Mesenchymal stem cell (in vitro differentiated cells and primary cell): Measurements from ENCODE around the gene SFSWAP.
"Not testable (repeated sequence)": the region's sequence is repeated elsewhere in the genome, so short reads cannot be mapped to it uniquely, and the experiment has no call there.

Experiments
- DNase-seq: peaks from one replicate; pipeline ENCODE4 v3.0.0-alpha.2; 2013
- H2AFZ ChIP-seq: one replicate; pipeline ENCODE4 v1.6.1; 2013; ENCODE audit warnings: low read depth, mild to moderate bottlenecking, control low read depth, inconsistent platforms, low read length, moderate library complexity
- H2AK5ac ChIP-seq: 2 replicates; pipeline ENCODE4 v1.6.1; 2013; ENCODE audit warnings: low read length, moderate library complexity, mild to moderate bottlenecking, inconsistent platforms; ENCODE audit not compliant: severe bottlenecking
- H2BK120ac ChIP-seq: one replicate; pipeline ENCODE4 v1.6.1; 2013; ENCODE audit warnings: low read depth, mild to moderate bottlenecking, inconsistent platforms, low read length, moderate library complexity
- H2BK12ac ChIP-seq, 2 experiments: one replicate each; pipeline ENCODE4 v1.6.1; 2013; ENCODE audit warnings: inconsistent platforms in 2 of 2, low read length in 2 of 2, mild to moderate bottlenecking in 2 of 2, moderate library complexity in 2 of 2, control low read depth in 1 of 2
- H2BK15ac ChIP-seq: one replicate; pipeline ENCODE4 v1.6.1; 2013; ENCODE audit warnings: mild to moderate bottlenecking, low read depth, inconsistent platforms; ENCODE audit not compliant: poor library complexity, severe bottlenecking
- H2BK5ac ChIP-seq: 2 replicates; pipeline ENCODE4 v1.6.1; 2013; ENCODE audit warnings: low read depth, mild to moderate bottlenecking, low read length, control low read depth, inconsistent platforms; ENCODE audit not compliant: poor library complexity, severe bottlenecking
- H3K14ac ChIP-seq, 2 experiments: one replicate each; pipeline ENCODE4 v1.6.1; 2013; ENCODE audit warnings: inconsistent platforms in 2 of 2, low read length in 2 of 2, control low read depth in 1 of 2, mild to moderate bottlenecking in 1 of 2, moderate library complexity in 1 of 2
- H3K18ac ChIP-seq, 2 experiments: one replicate each; pipeline ENCODE4 v1.6.1; 2013; ENCODE audit warnings: inconsistent platforms in 2 of 2, low read length in 2 of 2, control low read depth in 1 of 2, low read depth in 1 of 2, mild to moderate bottlenecking in 1 of 2
- H3K23ac ChIP-seq, 2 experiments: one replicate each; pipeline ENCODE4 v1.6.1; 2013; ENCODE audit warnings: inconsistent platforms in 2 of 2, low read length in 2 of 2, mild to moderate bottlenecking in 2 of 2, moderate library complexity in 2 of 2, control low read depth in 1 of 2
- H3K27ac ChIP-seq: 2 replicates; pipeline ENCODE4 v1.5.1; 2013; ENCODE audit warnings: mild to moderate bottlenecking, moderate library complexity, low read length, control low read depth, inconsistent platforms; ENCODE audit not compliant: poor library complexity, severe bottlenecking
- H3K27me3 ChIP-seq, 2 experiments: 2 replicates each; pipeline versions ENCODE4 v1.6.1 to v1.7.0; 2013; ENCODE audit warnings: low read length in 2 of 2, mild to moderate bottlenecking in 2 of 2, moderate library complexity in 2 of 2, control low read depth in 1 of 2, inconsistent platforms in 1 of 2; ENCODE audit not compliant: control insufficient read depth in 1 of 2, insufficient read depth in 1 of 2
- H3K36me3 ChIP-seq, 2 experiments: 2 replicates each; pipeline versions ENCODE4 v1.6.1 to v1.7.0; 2013; ENCODE audit warnings: low read length in 2 of 2, control low read depth in 1 of 2, inconsistent platforms in 1 of 2, low read depth in 1 of 2, mild to moderate bottlenecking in 1 of 2; ENCODE audit not compliant: insufficient read depth in 2 of 2, control insufficient read depth in 1 of 2
- H3K4ac ChIP-seq, 2 experiments: one replicate each; pipeline ENCODE4 v1.6.1; 2013; ENCODE audit warnings: inconsistent platforms in 2 of 2, low read length in 2 of 2, mild to moderate bottlenecking in 2 of 2, moderate library complexity in 2 of 2, control low read depth in 1 of 2, low read depth in 1 of 2
- H3K4me1 ChIP-seq: 2 replicates; pipeline ENCODE4 v1.6.1; 2013; ENCODE audit warnings: low read depth, low read length, control low read depth; ENCODE audit not compliant: control insufficient read depth, insufficient read depth
- H3K4me2 ChIP-seq: 2 replicates; pipeline ENCODE4 v1.6.1; 2013; ENCODE audit warnings: low read length, mild to moderate bottlenecking, inconsistent platforms; ENCODE audit not compliant: poor library complexity, severe bottlenecking
- H3K4me3 ChIP-seq, 2 experiments: 2 replicates each; pipeline versions ENCODE4 v1.5.1 to v1.7.0; 2013; ENCODE audit warnings: low read length in 2 of 2, mild to moderate bottlenecking in 2 of 2, control low read depth in 1 of 2, low read depth in 1 of 2; ENCODE audit not compliant: insufficient read depth in 1 of 2
- H3K79me1 ChIP-seq: replicated peaks from 2 replicates; pipeline ENCODE4 v1.6.1; 2013; ENCODE audit warnings: mild to moderate bottlenecking, control low read depth, low read length, inconsistent platforms; ENCODE audit not compliant: poor library complexity, severe bottlenecking
- H3K9ac ChIP-seq: 2 replicates; pipeline ENCODE4 v1.7.0; 2013; ENCODE audit warnings: mild to moderate bottlenecking, low read length, moderate library complexity
- H3K9me3 ChIP-seq: 2 replicates; pipeline ENCODE4 v1.7.0; 2013; ENCODE audit warnings: mild to moderate bottlenecking, low read length; ENCODE audit not compliant: control insufficient read depth
- H4K8ac ChIP-seq: one replicate; pipeline ENCODE4 v1.6.1; 2013; ENCODE audit warnings: inconsistent platforms, mild to moderate bottlenecking, low read length, moderate library complexity
- H4K91ac ChIP-seq: one replicate; pipeline ENCODE4 v1.6.1; 2013; ENCODE audit warnings: mild to moderate bottlenecking, low read length, inconsistent platforms
- WGBS: methylation state at CpG from one replicate; pipeline ENCODE4 v1.1.7; 2013; ENCODE audit warnings: mixed read lengths; 5-methylcytosine and 5-hydroxymethylcytosine counted together

SFSWAP gene

GRCh38 chr12:131738196-131738595, 27.3 kb downstream of the SFSWAP start:
- H3K27ac ChIP-seq = no peak overlapping the region
- no peak overlapping the region for H3K18ac ChIP-seq
- no peak overlapping the region for H3K4ac ChIP-seq
- no peak overlapping the region for H2BK120ac ChIP-seq
- no peak overlapping the region for H3K14ac ChIP-seq
- no peak overlapping the region for H4K8ac ChIP-seq
- no peak overlapping the region for H3K23ac ChIP-seq
- no peak overlapping the region for H3K4me3 ChIP-seq
- no peaks in the 10 kb centered on the region for H3K27me3 ChIP-seq
- no peak overlapping the region for H2BK5ac ChIP-seq
- no peak overlapping the region for H3K4me2 ChIP-seq
- no peak for DNase-seq
- peaks cover 5% of the 10 kb centered on the region for H3K4me1 ChIP-seq
- H2BK12ac ChIP-seq = no peak overlapping the region
- H4K91ac ChIP-seq = no peak overlapping the region
- H3K79me1 ChIP-seq = peaks cover 35% of the 10 kb centered on the region
- H2BK15ac ChIP-seq = no peak overlapping the region
- H2AK5ac ChIP-seq = no peak overlapping the region
- H3K9ac ChIP-seq = no peak overlapping the region
- no peak overlapping the region for H2AFZ ChIP-seq
- no peaks in the 10 kb centered on the region for H3K9me3 ChIP-seq
- 95% methylated on average over 4 of the region's 5 CpGs for WGBS
- peaks cover 47 to 81% of the 10 kb centered on the region in 2 experiments for H3K36me3 ChIP-seq

DNA sequence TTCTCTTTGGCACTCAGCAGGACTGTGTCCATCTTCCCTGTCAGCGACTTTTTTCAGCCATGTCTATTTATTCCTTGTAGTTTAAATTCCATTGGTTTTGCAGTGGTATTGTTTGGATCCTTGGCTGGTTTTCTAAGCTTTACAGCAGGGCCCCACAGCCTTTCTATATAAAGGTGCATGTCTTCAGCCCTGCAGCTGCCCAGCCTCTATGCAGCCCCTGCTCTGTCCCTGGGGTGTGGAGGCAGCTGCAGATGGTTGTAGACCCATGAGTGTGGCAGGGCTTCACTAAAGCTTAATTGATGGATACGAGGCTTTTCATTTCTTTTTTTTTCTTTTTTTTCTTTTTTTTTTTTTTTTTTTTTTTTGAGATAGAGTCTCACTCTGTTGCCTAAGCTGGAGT, 29.7 kb downstream of the SFSWAP start:
- no CpG with 5 or more reads among the region's 2 CpGs for WGBS
- H3K4me3 ChIP-seq = no peak overlapping the region

DNA sequence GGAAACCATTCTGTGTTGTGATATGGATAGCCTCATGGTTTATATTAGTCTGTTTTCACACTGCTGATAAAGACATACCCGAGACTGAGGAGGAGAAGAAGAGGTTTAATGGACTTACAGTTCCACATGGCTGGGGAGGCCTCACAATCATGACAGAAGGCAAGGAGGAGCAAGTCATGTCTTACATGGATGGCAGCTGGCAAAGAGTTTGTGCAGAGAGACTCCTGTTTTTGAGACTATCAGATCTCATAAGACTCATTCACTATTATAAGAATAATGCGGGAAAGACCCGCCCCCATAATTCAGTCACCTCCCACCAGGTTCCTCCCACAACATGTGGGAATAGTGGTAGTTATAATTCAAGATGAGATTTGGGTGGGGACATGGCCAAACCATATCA, 31.9 kb downstream of the SFSWAP start:
- 100% methylated on average over 1 of the region's 3 CpGs for WGBS
- H2AK5ac ChIP-seq, H2BK120ac ChIP-seq: not testable (repeated sequence)

More for the DNA sequence above, 29.7 kb downstream of the SFSWAP start:
- H2BK12ac ChIP-seq = no peak overlapping the region
- H3K4me1 ChIP-seq = peaks cover 5% of the 10 kb centered on the region
- no peak overlapping the region for H2AK5ac ChIP-seq
- no peak overlapping the region for H4K8ac ChIP-seq
- no peak overlapping the region for H2AFZ ChIP-seq
- H2BK120ac ChIP-seq = no peak overlapping the region
- peaks cover 37% of the 10 kb centered on the region for H3K79me1 ChIP-seq
- peaks cover 3% of the 10 kb centered on the region for H3K9me3 ChIP-seq
- no peak overlapping the region for H3K4ac ChIP-seq
- no peak overlapping the region for H3K4me2 ChIP-seq
- H3K14ac ChIP-seq = no peak overlapping the region
- H3K27ac ChIP-seq = no peak overlapping the region
- no peak overlapping the region for H4K91ac ChIP-seq
- no peak overlapping the region for H3K23ac ChIP-seq
- H3K27me3 ChIP-seq = no peaks in the 10 kb centered on the region
- H3K18ac ChIP-seq = no peak overlapping the region
- no peak overlapping the region for H2BK15ac ChIP-seq
- DNase-seq = no peak
- peaks cover 36 to 81% of the 10 kb centered on the region in 2 experiments for H3K36me3 ChIP-seq
- no peak overlapping the region for H2BK5ac ChIP-seq
- H3K9ac ChIP-seq = no peak overlapping the region

DNA sequence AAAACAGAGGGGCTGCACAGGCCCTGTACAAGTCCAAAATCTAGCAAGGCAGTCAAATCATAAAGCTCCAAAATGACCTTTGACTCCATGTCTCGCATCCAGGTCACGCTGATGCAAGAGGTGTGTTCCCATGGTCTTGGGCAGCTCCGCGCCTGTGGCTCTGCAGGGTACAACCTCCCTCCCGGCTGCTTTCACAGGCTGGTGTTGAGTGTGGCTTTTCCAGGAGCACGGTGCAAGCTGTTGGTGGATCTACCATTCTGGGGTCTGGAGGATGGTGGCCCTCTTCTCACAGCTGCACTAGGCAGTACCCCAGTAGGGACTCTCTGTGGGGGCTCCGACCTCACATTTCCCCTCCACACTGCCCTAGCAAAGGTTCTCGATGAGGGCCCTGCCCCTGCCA, 32.5 kb downstream of the SFSWAP start:
- H3K18ac ChIP-seq, H4K8ac ChIP-seq, H3K4ac ChIP-seq, H3K27ac ChIP-seq, H2BK5ac ChIP-seq, H2BK15ac ChIP-seq, DNase-seq, H2BK120ac ChIP-seq, H2AK5ac ChIP-seq, H3K4me3 ChIP-seq, H3K9ac ChIP-seq, H3K27me3 ChIP-seq, H2AFZ ChIP-seq, H4K91ac ChIP-seq, H2BK12ac ChIP-seq, H3K4me2 ChIP-seq, H3K23ac ChIP-seq, H3K14ac ChIP-seq, H3K4me1 ChIP-seq, H3K9me3 ChIP-seq: not testable (repeated sequence)
- Histone ChIP-seq H3K36me3 (peaks cover 48 to 74% of the 10 kb centered on the region in 2 experiments), H3K79me1 (peaks cover 56% of the 10 kb centered on the region)
- WGBS = over 99% methylated on average over 8 of the region's 8 CpGs

More for the DNA sequence above, 31.9 kb downstream of the SFSWAP start:
- not testable (repeated sequence) for H3K4me1 ChIP-seq, H3K9ac ChIP-seq, H3K18ac ChIP-seq, H3K27me3 ChIP-seq, H4K91ac ChIP-seq, H4K8ac ChIP-seq, H3K4me3 ChIP-seq, DNase-seq, H3K27ac ChIP-seq, H3K4me2 ChIP-seq, H3K14ac ChIP-seq, H3K4ac ChIP-seq, H3K23ac ChIP-seq, H3K9me3 ChIP-seq, H2BK5ac ChIP-seq, H2BK12ac ChIP-seq, H2BK15ac ChIP-seq, H2AFZ ChIP-seq
- H3K36me3 ChIP-seq = peaks cover 47 to 78% of the 10 kb centered on the region in 2 experiments
- H3K79me1 ChIP-seq = peaks cover 53% of the 10 kb centered on the region
